ENCODE data around the gene CPVL. TPM values are rescaled to one million over a fixed set of nuclear protein-coding genes. Genes with fewer than 3 reads are reported as not detected.

Gene CPVL
- polyA plus RNA-seq, 6 donors from 2014 or later, result 0.82 to 5.5 (median 2.0) TPM

DNA sequence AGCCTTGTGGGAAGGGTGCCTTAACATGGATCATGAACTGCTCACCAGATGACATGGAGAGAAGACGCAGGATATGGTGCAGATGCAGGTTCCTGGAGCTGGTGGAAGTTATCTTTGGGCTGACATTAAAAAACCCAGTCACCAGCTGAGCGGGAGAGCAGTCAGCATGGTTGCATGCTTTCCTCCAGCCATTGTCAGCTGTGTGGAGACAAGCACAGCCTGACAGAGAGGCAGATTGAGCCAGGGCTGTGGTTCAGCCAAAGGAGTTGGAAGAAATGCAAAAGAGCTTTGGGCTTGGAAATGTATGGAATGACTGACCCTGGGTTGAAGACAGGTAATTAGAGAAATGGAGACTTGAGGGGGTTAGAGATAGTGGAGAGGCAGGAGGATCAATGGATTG lies 79.7 kb downstream of the CPVL start:
- H3K4me3 Mint-ChIP-seq, result no peak overlapping the region
- H3K36me3 Mint-ChIP-seq, result no peaks in the 10 kb centered on the region
- no peak for DNase-seq
- H3K27ac Mint-ChIP-seq, result no peak overlapping the region
- ATAC-seq (ENCODE audit: low read depth in 2 of 2), result no peak
- H3K27me3 Mint-ChIP-seq, result peaks cover 0 to 8% (median 5%) of the 10 kb centered on the region in 3 donors
- no peaks in the 10 kb centered on the region for H3K4me1 Mint-ChIP-seq
- H3K9me3 Mint-ChIP-seq, result no peaks in the 10 kb centered on the region

DNA sequence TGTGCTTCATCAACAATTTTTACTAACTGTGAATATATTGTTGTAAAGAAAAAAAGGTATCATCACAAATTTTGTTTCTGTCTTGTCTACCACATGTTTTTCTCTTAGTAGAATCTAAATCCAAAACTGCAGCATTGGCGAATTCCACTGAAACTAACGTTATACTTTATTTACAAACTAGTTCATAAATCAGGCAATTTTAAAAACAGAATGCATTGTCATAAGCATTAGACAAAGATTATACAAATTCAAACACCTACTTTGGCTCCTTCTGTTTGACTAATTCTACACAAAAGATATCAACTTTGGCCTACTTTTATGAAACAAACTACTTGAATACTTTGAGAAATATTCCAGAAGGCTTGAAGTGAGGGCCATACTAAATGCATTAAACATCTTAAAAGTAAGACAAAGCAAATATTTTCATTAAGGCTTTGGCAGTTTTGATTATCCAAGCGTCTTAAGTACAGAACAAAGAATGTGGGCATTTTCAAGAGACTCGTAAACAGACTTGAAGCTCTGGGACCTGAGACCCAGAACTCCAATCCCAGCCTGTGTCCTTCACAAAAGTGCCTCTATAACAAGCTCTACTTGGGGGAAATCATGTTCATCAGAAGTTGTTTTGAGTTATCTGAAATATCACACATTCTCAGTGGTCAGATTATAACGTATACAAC lies 81.0 kb downstream of the CPVL start:
- Mint-ChIP-seq H3K4me1 (no peaks in the 10 kb centered on the region), H3K27ac (no peak overlapping the region), H3K9me3 (no peaks in the 10 kb centered on the region), H3K4me3 (no peak overlapping the region), H3K36me3 (no peaks in the 10 kb centered on the region), H3K27me3 (peaks cover 0 to 11% (median under 1%) of the 10 kb centered on the region in 3 donors)
- DNase-seq (no peak), ATAC-seq (ENCODE audit: low read depth in 2 of 2) (no peak)

DNA sequence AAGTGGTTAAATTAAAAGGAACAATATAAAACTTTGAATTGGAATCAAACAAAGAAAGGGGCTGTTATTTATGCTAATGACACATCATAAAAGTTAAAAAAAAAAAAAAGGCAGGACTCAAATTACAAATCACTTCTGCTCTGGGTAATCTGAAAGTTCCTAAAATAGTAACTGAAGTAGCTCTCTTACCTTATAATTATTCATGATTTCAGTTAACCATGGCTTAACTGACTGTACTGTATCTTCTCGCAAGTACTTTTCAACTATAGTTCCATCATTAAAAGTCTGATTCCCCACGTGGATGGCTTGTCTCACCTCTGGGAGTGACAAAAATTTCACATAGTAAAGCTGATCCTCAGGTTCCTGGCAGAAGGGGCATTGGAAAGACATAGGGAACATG lies 82.5 kb downstream of the CPVL start:
- peaks cover 0 to 24% (median 7%) of the 10 kb centered on the region in 3 donors for H3K27me3 Mint-ChIP-seq
- no peak overlapping the region for H3K4me3 Mint-ChIP-seq
- DNase-seq, result no peak

DNA sequence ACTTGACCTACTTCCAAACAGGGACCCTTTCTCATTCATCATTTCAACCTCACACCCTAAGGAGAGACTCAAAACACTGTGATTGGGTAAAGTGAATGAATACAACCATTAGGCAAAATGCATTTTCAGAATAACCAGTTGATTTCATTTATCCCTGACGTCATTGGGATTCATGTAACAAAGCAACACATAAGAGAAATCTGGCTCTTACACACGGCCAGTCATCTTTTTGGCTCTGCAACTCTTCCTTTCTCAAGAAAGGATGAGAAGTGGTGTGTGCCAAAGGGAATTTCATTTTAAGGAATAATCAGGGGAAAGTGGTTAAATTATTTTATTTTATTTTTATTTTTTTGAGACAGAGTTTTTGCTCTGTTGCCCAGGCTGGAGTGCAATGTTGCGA lies 83.1 kb downstream of the CPVL start:
- ATAC-seq (ENCODE audit: low read depth in 2 of 2) (no peak), DNase-seq (no peak)
- Mint-ChIP-seq H3K9me3 (peaks cover 0 to 16% (median 9%) of the 10 kb centered on the region in 7 donors), H3K36me3 (no peaks in the 10 kb centered on the region), H3K4me3 (no peak overlapping the region), H3K27me3 (peaks cover 0 to 31% (median 14%) of the 10 kb centered on the region in 3 donors), H3K4me1 (no peaks in the 10 kb centered on the region), H3K27ac (no peak overlapping the region)

More for the DNA sequence above, 82.5 kb downstream of the CPVL start:
- H3K36me3 Mint-ChIP-seq, result no peaks in the 10 kb centered on the region
- ATAC-seq (ENCODE audit: low read depth in 2 of 2), result no peak
- peaks cover 0 to 10% (median 3%) of the 10 kb centered on the region in 7 donors for H3K9me3 Mint-ChIP-seq
- no peak overlapping the region for H3K27ac Mint-ChIP-seq
- no peaks in the 10 kb centered on the region for H3K4me1 Mint-ChIP-seq

DNA sequence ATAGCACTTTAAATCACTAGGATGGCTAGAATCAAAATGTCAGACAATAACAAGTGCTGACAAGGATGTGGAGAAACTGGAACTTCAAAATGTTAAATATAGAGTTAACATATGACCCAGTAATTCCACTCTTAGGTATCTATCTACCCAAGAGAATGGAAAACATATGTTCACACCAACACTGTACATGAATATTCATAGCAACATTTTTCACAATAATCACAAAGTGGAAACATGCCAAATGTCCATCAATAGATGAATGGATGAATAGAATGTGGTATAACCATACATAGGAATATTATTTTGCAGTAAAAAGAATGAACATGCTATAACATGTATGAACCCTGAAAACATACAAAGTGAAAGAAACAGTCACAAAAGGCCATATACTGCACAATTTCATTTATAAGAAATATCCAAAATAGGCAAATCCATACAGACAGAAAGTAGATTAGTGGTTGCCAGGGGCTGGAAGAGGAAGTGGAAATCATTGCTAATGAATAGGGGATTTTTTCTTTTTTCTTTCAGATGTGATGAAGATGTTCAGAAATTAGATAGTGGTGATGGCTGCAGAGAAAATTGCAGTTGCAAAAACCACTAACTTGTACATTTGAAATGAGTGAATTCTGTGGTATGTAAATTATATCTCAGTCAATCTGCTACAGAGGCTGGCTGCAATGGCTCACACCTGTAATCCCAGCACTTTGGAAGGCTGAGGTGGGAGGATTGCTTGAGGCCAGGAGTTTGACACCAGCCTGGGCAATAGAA lies 93.0 kb downstream of the CPVL start:
- Mint-ChIP-seq H3K4me3 (no peak overlapping the region), H3K4me1 (no peaks in the 10 kb centered on the region), H3K9me3 (peaks cover 4 to 48% (median 21%) of the 10 kb centered on the region in 7 donors), H3K36me3 (peaks cover 0 to 8% of the 10 kb centered on the region in 2 donors), H3K27ac (no peak overlapping the region), H3K27me3 (peaks cover 1 to 27% (median 3%) of the 10 kb centered on the region in 3 donors)
- DNase-seq (no peak), ATAC-seq (ENCODE audit: low read depth in 2 of 2) (no peak)

DNA sequence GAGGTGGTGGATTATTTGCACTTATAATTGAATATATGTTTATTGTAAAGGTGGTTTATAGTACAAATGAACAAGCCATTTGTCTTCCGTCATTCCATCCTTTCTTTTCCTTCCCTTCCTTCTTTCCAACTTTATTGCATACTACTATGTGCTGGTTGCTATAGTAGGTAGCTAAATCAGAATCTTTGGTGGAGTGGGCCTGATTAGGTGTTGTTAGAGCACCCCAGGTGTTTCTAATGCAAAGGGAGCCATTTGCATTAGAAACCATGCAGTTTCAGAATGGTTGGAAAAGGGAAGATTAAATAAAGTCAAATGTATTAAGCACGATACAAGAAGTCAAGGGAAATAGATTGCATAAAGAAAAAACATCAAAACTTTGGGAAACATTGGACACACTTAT lies 99.4 kb downstream of the CPVL start:
- Mint-ChIP-seq H3K27ac (no peak overlapping the region), H3K9me3 (peaks cover 0 to 9% (median 4%) of the 10 kb centered on the region in 7 donors)
- ATAC-seq (ENCODE audit: low read depth in 2 of 2), result no peak

DNA sequence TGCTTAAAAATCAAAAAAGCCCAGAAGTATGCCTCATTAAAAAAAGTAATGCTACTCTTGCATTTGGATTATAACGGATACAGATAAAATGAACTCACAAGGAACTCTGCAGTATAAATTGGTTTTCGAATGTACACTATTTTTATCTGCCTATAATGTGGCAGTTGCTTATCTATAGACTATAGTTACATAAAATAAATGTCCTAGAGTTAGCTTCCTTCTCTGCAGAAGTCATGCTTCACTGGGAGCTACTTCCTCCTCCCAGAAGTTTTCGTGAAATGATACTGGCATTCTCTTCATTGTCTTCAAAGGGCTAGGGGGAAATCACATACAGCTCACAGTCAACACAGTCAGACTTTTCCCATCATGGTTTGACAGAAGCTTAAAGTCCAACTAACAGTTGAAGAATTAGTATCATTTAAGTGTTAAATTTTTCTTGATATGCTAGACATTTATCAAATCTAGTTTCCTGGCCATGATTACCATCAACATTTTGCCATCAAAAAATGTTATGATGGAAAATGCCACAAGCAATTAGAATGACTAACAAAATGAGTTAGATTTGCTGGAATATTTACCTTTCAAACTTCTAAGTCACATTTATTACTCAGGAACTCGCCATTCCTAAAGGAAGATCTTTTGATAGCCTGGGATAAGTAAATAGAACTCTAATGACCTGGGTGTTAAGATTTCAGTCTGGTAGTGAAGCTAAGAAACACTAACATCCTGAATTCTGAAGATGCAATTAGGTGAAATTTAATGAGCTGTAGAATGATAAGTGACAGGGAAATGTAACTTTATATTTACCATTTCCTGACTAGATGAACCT lies 100.9 kb downstream of the CPVL start:
- H3K27me3 Mint-ChIP-seq, result peaks cover 0 to 29% (median 24%) of the 10 kb centered on the region in 3 donors
- no peak overlapping the region for H3K4me3 Mint-ChIP-seq
- DNase-seq, result no peak
- no peaks in the 10 kb centered on the region for H3K36me3 Mint-ChIP-seq
- ATAC-seq (ENCODE audit: low read depth in 2 of 2), result no peak
- no peaks in the 10 kb centered on the region for H3K4me1 Mint-ChIP-seq
- H3K9me3 Mint-ChIP-seq, result peaks cover 0 to 5% (median 2%) of the 10 kb centered on the region in 7 donors
- peak overlapping the region in 1 of 6 donors; percentile 28 for H3K27ac Mint-ChIP-seq

More for the DNA sequence above, 99.4 kb downstream of the CPVL start:
- H3K4me3 Mint-ChIP-seq, result no peak overlapping the region
- no peaks in the 10 kb centered on the region for H3K4me1 Mint-ChIP-seq
- peaks cover 0 to 29% (median 24%) of the 10 kb centered on the region in 3 donors for H3K27me3 Mint-ChIP-seq
- H3K36me3 Mint-ChIP-seq, result no peaks in the 10 kb centered on the region
- DNase-seq, result no peak

DNA sequence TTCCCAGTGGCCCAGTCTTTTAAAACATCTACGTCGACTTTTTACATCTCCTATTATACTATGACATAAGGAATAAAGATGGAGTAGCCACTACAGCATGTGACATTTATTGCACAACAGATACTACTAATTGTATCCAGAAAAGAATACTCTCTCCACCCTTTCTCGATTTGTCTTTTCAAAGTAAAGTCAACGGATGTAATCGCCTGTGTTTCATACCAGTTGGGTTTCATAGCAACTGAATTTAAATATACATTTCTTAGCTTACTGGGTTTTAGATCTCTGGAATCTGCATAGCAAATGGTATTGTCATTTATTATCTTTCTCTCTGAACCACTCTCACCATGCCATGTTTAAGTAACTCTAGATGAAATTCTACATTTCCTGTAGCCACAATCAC lies 101.8 kb downstream of the CPVL start:
- Mint-ChIP-seq H3K27me3 (peaks cover 0 to 29% (median 24%) of the 10 kb centered on the region in 3 donors), H3K36me3 (no peaks in the 10 kb centered on the region), H3K9me3 (peaks cover 0 to 5% (median 2%) of the 10 kb centered on the region in 7 donors), H3K27ac (no peak overlapping the region), H3K4me3 (no peak overlapping the region), H3K4me1 (no peaks in the 10 kb centered on the region)
- ATAC-seq (ENCODE audit: low read depth in 2 of 2) (no peak), DNase-seq (no peak)

DNA sequence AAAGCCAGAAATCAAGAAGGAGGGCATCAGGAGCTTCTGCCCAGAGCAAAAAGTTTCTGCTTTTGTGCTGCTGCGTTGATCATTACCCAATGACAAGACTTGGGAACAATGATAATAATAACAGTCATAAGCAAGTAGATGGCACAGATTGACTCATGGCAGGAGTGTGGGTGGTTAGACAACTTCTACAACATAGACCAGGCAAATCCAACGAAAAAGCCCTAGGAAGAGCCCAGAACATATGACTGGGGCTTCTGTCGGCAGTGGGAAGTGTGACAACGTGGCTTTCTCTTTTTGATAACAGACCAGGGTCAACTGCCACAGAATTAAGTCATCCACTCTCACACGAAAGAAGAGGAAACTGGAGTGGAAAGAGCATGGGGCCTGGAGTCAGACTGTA lies 102.8 kb downstream of the CPVL start:
- H3K4me3 Mint-ChIP-seq, result no peak overlapping the region
- no peak for DNase-seq
- H3K9me3 Mint-ChIP-seq, result peaks cover 0 to 5% (median 2%) of the 10 kb centered on the region in 7 donors
- H3K36me3 Mint-ChIP-seq, result no peaks in the 10 kb centered on the region
- no peaks in the 10 kb centered on the region for H3K4me1 Mint-ChIP-seq
- no peak for ATAC-seq (ENCODE audit: low read depth in 2 of 2)
- peaks cover 0 to 29% (median 16%) of the 10 kb centered on the region in 3 donors for H3K27me3 Mint-ChIP-seq
- no peak overlapping the region for H3K27ac Mint-ChIP-seq

DNA sequence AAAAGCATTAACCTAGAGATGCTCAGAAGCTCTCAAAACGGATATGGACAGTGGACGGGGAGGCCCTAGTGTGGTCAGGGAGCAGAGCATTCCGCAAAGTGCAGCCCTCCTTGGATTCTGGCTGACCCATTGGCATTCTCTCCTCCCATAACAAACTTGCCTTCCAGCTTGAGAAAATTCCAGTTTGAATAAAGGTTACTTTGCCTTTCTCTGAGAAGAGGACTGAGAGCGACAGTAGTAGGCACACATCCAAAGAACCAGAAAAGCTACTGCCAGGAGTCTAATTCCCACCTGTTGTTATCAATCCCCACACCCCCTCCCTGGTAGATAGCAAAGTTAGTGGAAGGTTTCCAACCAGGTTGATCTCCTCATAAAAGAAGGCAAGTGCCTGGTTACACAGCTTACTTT lies 103.5 kb downstream of the CPVL start:
- no peaks in the 10 kb centered on the region for H3K4me1 Mint-ChIP-seq
- no peak overlapping the region for H3K4me3 Mint-ChIP-seq
- DNase-seq, result no peak
- no peak for ATAC-seq (ENCODE audit: low read depth in 2 of 2)
- H3K27me3 Mint-ChIP-seq, result peaks cover 0 to 23% (median 15%) of the 10 kb centered on the region in 3 donors
- peaks cover 0 to 5% (median under 1%) of the 10 kb centered on the region in 7 donors for H3K9me3 Mint-ChIP-seq
- no peak overlapping the region for H3K27ac Mint-ChIP-seq
- H3K36me3 Mint-ChIP-seq, result no peaks in the 10 kb centered on the region

DNA sequence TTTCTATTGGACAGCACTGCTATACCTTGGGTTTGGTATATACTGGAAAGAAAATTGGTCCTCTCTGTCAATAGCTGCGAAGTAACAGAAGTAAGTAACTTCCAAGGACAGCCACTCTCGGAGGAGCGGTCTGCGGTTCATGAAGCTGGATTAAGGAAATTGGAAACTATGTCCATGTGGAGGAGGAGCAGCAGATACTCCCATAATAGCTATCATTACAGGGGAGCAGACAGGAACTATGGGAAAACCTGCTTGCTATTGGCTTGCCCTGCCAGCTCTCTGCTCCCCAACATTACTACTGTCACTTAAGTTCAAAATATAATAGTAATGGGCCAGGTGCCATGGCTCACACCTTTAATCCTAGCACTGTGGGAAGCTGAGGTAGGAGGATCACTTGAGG lies 104.3 kb downstream of the CPVL start:
- no peak overlapping the region for H3K27ac Mint-ChIP-seq
- DNase-seq (no peak), ATAC-seq (ENCODE audit: low read depth in 2 of 2) (no peak)
- H3K9me3 Mint-ChIP-seq, result peaks cover 0 to 2% (median 0%) of the 10 kb centered on the region in 7 donors
- H3K27me3 Mint-ChIP-seq, result peaks cover 0 to 20% (median 15%) of the 10 kb centered on the region in 3 donors
- H3K36me3 Mint-ChIP-seq, result no peaks in the 10 kb centered on the region
- no peak overlapping the region for H3K4me3 Mint-ChIP-seq
- H3K4me1 Mint-ChIP-seq, result no peaks in the 10 kb centered on the region

DNA sequence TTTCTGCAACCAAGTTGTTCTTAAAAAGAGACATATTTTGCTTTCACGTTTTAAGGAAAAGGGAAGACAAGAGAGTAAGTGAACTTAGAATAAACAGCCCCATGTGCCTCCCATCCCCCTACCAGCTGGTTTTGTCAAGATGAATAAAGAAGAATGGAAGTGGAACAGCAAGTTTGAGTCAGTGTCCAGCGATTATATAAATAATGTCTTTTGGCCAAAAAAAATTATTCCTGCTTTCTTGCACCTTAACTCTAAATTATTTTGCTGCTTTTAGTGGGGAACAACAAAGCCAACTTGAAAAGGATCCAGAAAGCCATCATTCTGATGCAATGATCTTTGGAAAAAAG lies 105.8 kb downstream of the CPVL start:
- ATAC-seq (ENCODE audit: low read depth in 2 of 2) (no peak), DNase-seq (no peak)
- no peak overlapping the region for H3K4me3 Mint-ChIP-seq
- H3K27ac Mint-ChIP-seq, result no peak overlapping the region
- no peaks in the 10 kb centered on the region for H3K36me3 Mint-ChIP-seq
- H3K9me3 Mint-ChIP-seq, result peaks cover 0 to 1% (median 0%) of the 10 kb centered on the region in 7 donors
- peaks cover 0 to 14% (median 10%) of the 10 kb centered on the region in 3 donors for H3K27me3 Mint-ChIP-seq
- H3K4me1 Mint-ChIP-seq, result no peaks in the 10 kb centered on the region

DNA sequence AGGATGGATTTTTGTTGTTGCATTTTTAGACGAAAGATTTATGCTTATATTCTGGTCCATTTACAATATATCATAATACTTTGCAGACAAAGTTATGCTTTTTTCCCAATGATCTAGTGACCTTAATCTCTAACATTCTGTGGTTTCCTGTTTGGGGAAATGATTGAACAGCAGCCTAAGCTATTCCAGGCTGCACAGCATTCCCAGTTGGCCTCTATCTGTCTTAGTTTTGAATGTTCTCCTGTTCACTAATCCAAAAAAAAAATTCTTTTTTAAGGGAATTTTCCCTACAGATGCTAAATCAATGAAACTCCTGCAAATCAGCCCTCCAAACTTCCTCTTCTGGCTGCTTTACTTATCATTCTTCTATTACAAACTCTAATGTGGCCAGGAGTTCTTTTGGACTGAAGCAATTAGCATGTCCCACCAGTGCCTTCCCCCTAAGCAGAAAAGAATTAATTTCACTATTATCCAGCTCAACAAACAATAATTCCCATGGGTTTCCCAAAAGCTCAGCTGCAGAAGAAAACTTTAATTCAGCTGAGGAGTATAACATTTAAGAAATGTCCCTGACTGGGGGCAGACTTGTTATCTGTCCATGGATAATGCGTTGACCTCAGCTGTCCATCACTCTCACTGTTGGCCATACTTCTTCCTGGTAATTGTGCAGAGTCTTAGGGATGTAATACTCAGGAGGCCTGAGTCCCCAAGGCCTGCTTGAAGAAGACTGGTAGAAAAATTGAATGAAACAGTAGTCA lies 106.3 kb downstream of the CPVL start:
- no peak overlapping the region for H3K27ac Mint-ChIP-seq
- DNase-seq, result no peak
- H3K4me1 Mint-ChIP-seq, result no peaks in the 10 kb centered on the region
- no peaks in the 10 kb centered on the region for H3K36me3 Mint-ChIP-seq
- no peak for ATAC-seq (ENCODE audit: low read depth in 2 of 2)
- H3K4me3 Mint-ChIP-seq, result no peak overlapping the region
- peaks cover 0 to 14% (median 9%) of the 10 kb centered on the region in 3 donors for H3K27me3 Mint-ChIP-seq
- H3K9me3 Mint-ChIP-seq, result peaks cover 0 to 1% (median 0%) of the 10 kb centered on the region in 7 donors

Measured in naive B cell (primary cell).